Measurements from ENCODE around the gene BLZF1. TPM values are rescaled to one million over a fixed set of nuclear protein-coding genes. Genes with fewer than 3 reads are reported as not detected.

The BLZF1 gene
- total and polyA plus RNA-seq, 8 donors = 8.2 to 35.8 (median 10.7) TPM

- no peak overlapping the region for H3K27ac ChIP-seq
- no peak for DNase-seq
- no peaks in the 10 kb centered on the region for H3K27me3 ChIP-seq
- H3K4me3 ChIP-seq = no peak overlapping the region
- WGBS, 5 donors = 88 to 94% (median 91%) methylated on average over 5 of the region's 5 CpGs
- intact Hi-C loops (cut with DNase I; ENCODE audit: low total_unique reads) = no loop called here
- no peaks in the 10 kb centered on the region for H3K36me3 ChIP-seq
- H3K9me3 ChIP-seq = no peaks in the 10 kb centered on the region
- H3K4me1 ChIP-seq = no peaks in the 10 kb centered on the region
- TF ChIP-seq POLR2AphosphoS5 (IDR thresholded peaks at IDR 0.05) (no peak), CTCF (IDR thresholded peaks at IDR 0.05) (no peak)
Observed at GRCh38 chr1:169421309-169421708, 53.3 kb downstream of the BLZF1 start.

GRCh38 chr1:169426174-169426705, 58.2 kb downstream of the BLZF1 start:
- peaks cover 0 to 8% (median 6%) of the 10 kb centered on the region in 3 donors for H3K27me3 ChIP-seq
- H3K4me3 ChIP-seq = peak overlapping the region; percentile 42 to 49 (median 45)
- WGBS, 5 donors = 54 to 65% (median 61%) methylated on average over 6 of the region's 6 CpGs
- no peaks in the 10 kb centered on the region for H3K36me3 ChIP-seq
- H3K9me3 ChIP-seq = no peaks in the 10 kb centered on the region
- no peak for TF ChIP-seq CTCF (IDR thresholded peaks at IDR 0.05)
- TF ChIP-seq POLR2A (IDR thresholded peaks at IDR 0.05) = no peak
- no peak for TF ChIP-seq EP300 (IDR thresholded peaks at IDR 0.05)
- TF ChIP-seq POLR2AphosphoS5 (IDR thresholded peaks at IDR 0.05) = no peak
- intact Hi-C loops (cut with DNase I; ENCODE audit: low total_unique reads) = no loop called here
- no peak overlapping the region for H3K27ac ChIP-seq
- DNase-seq = no peak
- peaks cover 0 to 12% (median 7%) of the 10 kb centered on the region in 4 donors for H3K4me1 ChIP-seq

- Histone ChIP-seq H3K36me3 (no peaks in the 10 kb centered on the region), H3K4me1 (peaks cover 0 to 12% (median 7%) of the 10 kb centered on the region in 4 donors), H3K4me3 (peak within 1 kb of the TSS; percentile 42 to 49 (median 45)), H3K27me3 (peaks cover 0 to 8% (median 6%) of the 10 kb centered on the region in 3 donors), H3K9me3 (peaks cover 0 to 1% (median 0%) of the 10 kb centered on the region in 4 donors), H3K27ac (peak within 1 kb of the TSS in 1 of 5 donors; percentile 46)
- intact Hi-C loops (cut with DNase I; ENCODE audit: low total_unique reads) = no loop called here
- TF ChIP-seq POLR2A (IDR thresholded peaks at IDR 0.05) (no peak), CTCF (IDR thresholded peaks at IDR 0.05) (no peak), EP300 (IDR thresholded peaks at IDR 0.05) (no peak), POLR2AphosphoS5 (IDR thresholded peaks at IDR 0.05) (no peak)
- WGBS, 5 donors = 1 to 3% (median 1%) methylated on average over 22 to 29 of the region's 29 CpGs
- DNase-seq = peak; percentile 54 to 93
Observed at GRCh38 chr1:169427081-169427641, 59.2 kb downstream of the BLZF1 start, which contains the start of gene CCDC181. Gene CCDC181, minus strand, starts transcription at chr1:169427474. Its CDS starts 2,547 bp downstream, at chr1:169424927.

Other genes starting within 250 kb of the BLZF1 start
- gene NME7, start 398 bp upstream of the BLZF1 start, total RNA-seq = 10 to 100 TPM in 2 of 5 donors, 1 to 10 TPM in 2, not detected in 1; 7.6 to 44.3 (median 14.9) TPM
- gene NME7, start 398 bp upstream of the BLZF1 start, polyA plus RNA-seq = 10 to 100 TPM in 1 of 3 donors, 1 to 10 TPM in 2; 7.8 to 10.1 (median 7.9) TPM
- under 1 TPM in 2 of 5 donors, not detected in 3; 0.73 to 0.87 TPM for gene CCDC181, start 59.3 kb downstream of the BLZF1 start, total RNA-seq
- gene CCDC181, start 59.3 kb downstream of the BLZF1 start, polyA plus RNA-seq = 1 to 10 TPM in 2 of 3 donors, under 1 TPM in 1; 0.95 to 4.3 (median 1.9) TPM
- 10 to 100 TPM; 12.5 to 84.3 (median 20.4) TPM for gene SLC19A2, start 117.7 kb downstream of the BLZF1 start, total RNA-seq
- gene SLC19A2, start 117.7 kb downstream of the BLZF1 start, polyA plus RNA-seq = 10 to 100 TPM in 1 of 3 donors, 1 to 10 TPM in 2; 5.8 to 14.6 (median 6.6) TPM
- gene F5, start 218.3 kb downstream of the BLZF1 start, total RNA-seq = 1 to 10 TPM in 2 of 5 donors, under 1 TPM in 1, not detected in 2; 0.87 to 4.8 (median 1.2) TPM
- 1 to 10 TPM in 1 of 3 donors, under 1 TPM in 2; 0.06 to 2.6 (median 0.53) TPM for gene F5, start 218.3 kb downstream of the BLZF1 start, polyA plus RNA-seq